Epidermal melanocyte (primary cell): ENCODE data around the gene GAREM1.

ENCODE experiments used
- DNase-seq: peaks from one replicate; pipeline ENCODE4 v3.0.0; 2011; ENCODE audit warnings: low spot score; ENCODE audit not compliant: insufficient read length

Gene GAREM1

DNA sequence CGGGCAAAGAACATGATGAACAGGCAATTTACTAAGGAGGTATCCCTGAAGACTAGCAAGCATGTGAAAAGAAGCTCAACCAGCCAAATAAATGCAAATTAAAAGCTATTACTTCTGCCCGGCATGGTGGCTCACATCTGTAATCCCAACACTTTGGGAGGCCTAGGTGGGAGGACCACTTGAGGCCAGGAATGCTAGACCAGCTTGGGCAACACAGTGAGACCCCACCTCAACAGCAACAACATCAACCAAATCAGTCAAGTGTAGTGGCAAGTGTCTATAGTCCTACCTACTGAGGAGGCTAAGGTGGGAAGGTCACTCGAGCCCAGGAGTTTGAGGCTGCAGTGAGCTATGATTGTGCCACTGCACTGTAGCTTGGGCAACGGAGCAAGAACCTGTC lies 141.7 kb downstream of the GAREM1 start:
- no peak for DNase-seq

DNA sequence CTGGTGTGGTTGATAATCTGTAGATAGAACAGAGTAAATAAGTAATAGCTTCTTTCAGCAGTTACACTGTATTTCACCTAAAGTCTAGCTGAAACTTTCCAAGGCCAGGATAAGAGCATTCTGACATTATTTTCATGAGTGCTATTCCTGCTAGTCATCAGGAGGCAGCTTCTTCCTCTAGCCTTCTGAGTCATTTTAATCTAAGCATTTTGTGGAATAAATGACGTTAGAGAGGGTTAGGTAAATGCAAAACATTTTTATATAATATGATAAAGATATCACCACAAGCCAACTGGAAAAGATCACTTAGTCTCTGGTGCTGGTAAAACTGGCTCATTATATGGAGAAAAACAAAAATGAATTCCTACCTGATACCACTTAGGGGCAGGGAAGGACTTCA lies 142.3 kb downstream of the GAREM1 start:
- no peak for DNase-seq

DNA sequence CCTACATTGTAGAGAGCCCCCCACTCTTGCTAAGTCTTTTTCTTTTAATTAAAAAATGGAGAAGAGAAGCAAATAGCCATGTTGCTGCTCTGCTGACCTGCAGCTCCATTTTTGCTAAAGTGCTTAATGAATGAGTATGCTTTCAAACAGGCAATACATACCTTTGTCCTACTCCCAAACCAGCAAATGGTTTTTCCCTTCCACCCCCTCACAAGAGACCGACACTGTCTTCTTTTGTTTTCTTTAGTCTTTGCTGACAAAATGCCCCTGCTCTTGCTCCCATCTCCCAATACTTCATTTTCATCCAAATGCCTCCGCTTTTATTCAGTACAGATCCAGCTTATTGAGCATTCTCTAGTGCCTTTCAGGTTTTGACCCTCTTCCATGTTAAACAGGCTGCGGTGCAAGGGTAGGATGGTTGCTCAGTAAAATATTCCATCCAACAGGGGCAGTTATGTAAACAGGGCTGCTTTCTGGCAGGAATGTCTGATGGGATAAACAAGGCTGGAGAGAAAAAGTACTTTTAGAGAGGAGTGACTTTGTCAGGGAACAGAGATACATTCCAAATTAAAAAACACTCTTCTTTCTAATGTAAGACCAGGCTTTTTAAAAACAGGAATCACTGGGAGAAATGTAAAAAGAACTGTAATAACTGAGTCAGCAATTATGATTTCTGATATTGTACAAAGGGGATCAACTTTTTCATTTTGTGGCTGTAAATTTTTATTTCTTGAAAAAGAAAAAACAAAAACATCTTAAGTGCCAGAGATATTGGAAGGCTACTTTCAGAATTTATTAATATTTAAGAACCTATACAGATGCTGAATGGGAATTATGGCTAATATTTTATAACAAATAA lies 144.0 kb downstream of the GAREM1 start:
- DNase-seq, result no peak

DNA sequence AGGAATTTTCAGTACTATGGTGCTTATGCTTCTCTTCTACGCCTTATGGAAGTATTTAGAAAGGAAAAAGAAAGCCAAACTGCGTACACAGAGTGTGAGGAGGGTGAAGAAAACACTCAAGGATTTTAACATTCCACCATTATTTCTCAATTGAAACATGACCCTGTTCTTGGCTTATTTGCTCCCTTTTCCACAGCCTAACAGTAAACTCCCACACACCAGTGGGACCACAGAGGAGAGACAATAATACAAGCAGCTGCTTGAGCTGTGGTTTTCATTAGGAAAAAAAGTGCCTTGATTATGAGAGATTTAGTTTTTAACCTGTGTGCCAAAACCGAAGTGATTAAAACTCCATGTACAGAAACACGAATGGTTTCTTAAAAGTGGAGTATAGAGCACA lies 146.5 kb downstream of the GAREM1 start:
- no peak for DNase-seq

DNA sequence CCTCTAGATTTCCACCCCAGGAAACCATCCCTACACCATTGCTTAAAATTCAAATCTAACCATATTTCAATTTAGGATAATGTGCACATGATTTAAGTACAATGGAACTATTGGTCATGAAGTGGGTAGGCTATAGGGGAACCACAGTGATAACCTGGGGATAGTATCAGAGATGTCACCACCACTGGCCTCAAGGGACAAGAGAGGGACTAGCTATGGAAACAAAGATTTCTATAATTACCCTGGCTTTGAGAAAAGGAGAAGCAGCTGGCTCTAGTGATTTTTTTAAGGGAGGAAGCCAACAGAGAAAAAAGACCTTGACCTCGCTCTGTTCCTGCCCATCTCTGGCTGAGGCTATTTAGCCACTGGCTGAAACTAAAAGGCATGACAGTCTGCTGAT lies 148.9 kb downstream of the GAREM1 start:
- DNase-seq, result no peak

DNA sequence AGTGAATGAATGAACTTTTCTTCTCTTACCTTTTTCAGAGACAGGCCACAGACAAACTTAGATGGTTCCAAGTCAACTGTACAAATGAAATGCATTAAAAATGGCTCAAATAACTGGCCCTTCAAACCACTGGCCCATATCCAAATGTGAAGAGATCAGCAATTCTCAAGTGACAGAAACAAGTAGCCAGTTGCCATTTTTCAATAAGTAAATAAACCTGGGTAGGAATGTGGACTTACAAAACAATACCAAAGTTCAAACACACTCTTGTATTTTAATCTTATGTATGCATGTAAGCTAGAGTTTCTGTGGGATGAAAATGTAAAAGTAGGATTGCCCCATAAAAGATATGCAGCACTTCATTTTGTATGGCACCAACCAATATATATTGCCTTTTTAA lies 151.6 kb downstream of the GAREM1 start:
- no peak for DNase-seq

DNA sequence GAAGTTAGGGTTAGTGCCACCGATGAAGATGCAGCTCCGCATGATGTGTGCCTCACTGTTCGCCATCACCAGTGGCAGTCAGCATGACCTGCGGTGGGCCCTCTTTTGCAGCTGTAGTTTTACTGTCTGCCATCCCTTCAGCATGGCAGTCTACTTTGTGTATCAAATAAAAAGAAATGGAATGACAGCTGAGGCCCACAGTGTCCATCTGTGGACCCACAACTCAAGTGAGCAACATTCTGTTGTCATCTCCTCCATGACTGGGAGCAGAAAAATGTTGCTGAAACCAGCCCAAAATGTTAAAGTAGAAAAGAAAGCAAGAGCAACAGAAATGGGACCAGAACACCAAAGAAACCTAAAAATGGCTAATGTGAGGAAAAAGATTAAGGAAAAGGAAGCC lies 152.1 kb downstream of the GAREM1 start:
- no peak for DNase-seq

DNA sequence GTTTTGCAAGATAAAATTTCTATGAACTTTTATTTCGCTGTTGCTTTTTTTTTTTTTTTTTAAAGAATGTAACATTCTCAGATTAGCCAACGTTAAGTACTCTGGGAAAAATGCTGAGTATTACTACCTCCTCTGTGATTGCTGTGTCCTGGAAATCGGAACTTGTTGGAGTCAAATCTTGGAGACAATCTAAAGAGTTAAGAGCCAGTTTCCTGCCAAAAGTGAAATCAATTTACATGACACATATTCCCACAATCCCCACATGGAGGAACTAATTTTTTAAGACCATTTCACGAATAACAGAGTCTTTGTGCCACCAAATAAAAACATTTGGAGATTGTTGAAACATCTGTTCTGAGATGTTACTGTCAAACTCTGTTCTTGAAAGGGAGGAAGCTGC lies 153.0 kb downstream of the GAREM1 start:
- no peak for DNase-seq

DNA sequence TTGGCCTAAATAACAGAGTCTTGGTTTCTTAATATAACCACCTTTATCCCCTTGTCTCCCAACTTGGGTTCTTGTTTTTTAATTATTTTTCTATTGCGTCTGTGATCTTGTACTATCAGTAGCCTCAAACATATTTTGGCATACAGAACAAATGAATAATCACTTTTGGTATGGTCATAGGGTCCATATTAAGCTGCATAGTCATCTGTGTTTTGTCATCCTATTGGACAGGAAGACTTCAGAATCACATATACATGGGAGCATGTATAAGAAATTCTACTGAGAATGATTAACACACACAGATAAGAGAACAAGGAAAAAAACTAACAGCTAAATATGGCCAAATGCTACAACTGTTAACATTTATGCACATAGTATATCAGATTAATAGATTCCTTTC lies 154.8 kb downstream of the GAREM1 start:
- DNase-seq, result no peak

DNA sequence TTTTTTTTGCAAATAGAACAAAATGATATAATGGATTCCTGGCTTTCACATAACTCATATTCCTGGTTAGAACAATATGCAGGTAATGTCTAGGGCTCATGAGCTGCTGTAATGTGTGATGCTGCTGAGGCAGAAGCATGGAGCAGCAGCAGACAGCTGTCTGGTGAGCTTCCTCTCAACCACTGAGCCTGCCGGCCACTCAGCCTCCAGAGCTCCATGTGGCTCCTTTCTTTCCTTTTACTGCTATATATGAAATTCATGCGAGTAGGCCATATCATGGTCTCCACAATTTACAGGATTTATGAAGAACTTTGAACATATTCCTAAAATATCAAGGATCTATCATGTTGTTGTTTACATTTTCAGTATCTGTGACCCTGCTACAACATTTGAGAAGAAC lies 159.9 kb downstream of the GAREM1 start:
- no peak for DNase-seq

DNA sequence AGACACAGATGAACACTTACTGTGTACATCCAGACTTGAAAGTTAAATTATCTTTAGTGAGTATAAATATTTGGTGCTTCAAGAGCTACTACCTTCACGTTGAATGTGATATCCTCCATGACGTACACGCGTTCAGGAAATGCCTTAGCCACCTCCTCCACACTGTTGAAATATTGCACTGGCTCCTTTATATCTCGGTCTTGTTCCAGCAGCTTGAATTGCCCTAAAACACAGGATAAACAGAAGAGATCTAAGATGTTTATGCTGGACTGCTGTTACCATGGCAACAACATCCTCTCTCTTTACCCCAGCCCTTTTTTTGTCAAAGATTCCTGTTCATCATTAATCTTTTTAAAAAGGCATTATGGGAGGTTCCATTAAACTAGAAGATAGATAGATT lies 160.6 kb downstream of the GAREM1 start:
- DNase-seq, result no peak

DNA sequence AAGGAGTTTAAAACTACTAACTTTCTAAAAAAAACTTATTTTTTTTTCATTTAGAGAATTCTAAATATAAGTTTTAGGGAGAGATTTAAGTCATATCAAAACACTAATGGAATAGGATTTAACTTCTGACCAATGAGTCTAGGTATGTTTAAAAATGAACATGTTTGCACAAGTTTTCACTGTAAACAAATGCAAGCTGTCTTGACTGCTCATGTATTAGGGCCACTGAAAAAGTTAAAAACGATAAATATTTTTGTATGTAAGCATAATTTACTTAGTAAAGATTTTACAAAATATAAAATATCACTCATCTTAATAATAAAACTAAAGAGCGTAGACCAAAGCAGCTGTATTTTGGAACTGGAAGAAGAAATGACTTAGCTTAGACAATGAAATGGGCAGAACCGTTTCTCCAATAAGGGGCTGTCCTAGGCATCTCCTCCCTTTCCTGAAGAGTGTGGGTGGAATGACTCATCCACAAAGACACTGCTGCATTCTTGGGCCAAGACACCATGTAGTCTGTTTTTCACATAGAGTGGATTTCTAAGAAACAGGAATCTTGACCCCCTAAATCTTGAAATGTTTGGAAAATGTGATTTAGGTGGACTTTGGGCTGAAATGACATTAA lies 162.1 kb downstream of the GAREM1 start:
- DNase-seq, result no peak

DNA sequence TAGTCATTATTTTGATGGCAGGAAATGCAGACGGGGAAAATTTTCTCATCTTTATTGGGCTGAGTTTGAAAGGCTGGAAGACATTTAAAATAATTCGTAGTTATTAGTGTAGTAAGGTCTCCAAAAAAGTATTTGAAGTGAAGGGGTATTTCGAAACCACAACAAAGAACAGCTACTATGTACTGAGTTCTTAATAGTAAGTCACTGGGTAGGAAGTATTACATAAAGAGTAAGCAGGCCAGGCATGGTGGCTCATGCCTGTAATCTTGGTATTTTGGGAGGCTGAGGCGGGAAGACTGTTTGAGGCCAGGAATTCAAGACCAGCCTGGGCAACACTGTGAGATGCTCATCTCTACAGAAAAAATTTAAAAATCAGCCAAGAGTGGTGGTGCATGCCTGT lies 167.3 kb downstream of the GAREM1 start:
- no peak for DNase-seq

DNA sequence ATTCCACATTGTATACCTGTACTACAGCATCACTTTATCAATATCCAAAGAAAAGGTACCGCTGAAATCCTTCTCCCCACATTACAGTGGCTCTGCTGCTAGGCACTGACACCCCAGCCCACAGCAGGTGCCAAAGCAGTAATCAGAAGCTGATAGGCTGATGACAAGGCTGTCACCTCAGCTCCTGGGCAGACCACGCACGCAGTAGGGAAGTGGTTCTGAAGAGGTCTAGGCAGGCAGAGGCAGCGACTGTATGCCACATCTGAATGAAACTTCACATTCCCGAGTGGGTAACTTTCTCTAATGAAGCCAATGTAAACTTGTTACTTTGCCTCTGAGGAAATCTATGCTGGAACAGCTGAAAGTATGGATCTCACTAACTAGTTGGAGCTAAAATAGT lies 167.9 kb downstream of the GAREM1 start:
- no peak for DNase-seq

DNA sequence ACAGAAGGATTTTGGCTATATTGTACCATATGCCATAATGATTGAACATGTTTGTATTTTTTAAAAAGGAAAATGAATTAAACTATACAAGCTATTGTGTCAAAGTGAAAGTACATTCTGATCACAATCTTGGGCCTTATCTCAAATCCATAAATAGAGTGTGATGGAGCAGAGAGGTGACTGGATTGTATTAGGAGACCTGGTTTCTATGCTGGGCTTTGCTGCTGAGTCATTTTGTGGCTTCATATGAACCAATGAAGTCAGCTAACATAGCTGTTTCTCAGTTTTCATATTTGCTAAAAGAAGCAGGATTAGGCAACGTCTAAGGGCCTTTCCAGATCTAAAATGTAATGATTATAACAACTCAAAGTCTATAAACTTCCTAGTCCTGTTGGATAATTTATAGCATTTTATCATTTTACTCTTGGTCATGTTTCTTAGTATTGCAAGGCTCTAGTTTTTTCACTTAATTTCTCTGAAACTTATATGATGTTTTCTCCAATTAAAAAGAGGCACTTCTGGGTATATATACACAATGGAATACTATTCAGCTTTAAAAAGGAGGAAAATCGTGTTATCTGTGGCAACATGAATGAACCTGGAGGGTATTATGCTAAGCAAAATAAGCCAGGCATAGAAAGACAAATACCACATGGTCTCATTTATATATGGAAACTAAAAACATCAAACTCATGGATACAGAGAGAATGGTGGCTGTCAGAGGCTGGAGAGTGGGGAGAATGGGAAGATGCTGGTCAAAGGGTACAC lies 168.5 kb downstream of the GAREM1 start:
- DNase-seq, result no peak

DNA sequence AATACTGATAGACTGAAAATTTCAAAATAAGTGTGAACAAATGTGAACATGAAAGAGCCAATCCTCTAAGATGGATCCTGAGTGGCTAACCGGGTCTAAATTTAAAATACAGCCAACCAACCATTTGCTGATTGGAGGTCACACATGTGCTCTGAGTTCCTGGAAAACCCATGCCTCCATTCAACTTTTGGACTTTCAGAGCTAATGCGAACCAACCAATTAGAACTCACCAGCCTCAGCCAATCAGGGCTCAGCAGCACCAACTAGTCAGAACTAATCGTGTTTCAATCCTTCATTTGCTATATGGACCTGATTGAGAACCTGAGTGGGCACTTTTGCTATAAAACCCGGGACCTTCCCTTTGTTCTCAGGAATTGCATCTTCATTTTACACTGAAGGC lies 169.3 kb downstream of the GAREM1 start:
- no peak for DNase-seq

DNA sequence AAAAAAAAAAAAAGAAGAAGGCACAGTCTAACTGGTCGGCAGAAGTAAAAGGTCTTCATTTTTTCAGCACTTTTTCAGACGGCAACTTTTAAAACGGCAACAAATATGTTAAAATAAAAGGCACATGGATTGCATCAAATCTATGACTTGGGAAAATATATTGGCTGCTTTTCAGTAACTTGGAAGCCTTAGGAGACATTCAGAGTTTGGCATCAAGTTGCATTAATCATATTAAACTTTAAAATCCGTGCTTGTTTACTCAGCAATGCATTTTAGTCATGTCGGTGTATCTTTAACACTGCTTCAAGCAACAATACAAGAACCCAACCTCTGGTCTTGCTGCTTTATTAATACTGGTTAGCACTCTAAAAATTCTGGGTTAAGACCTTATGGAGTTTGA lies 169.8 kb downstream of the GAREM1 start:
- no peak for DNase-seq

DNA sequence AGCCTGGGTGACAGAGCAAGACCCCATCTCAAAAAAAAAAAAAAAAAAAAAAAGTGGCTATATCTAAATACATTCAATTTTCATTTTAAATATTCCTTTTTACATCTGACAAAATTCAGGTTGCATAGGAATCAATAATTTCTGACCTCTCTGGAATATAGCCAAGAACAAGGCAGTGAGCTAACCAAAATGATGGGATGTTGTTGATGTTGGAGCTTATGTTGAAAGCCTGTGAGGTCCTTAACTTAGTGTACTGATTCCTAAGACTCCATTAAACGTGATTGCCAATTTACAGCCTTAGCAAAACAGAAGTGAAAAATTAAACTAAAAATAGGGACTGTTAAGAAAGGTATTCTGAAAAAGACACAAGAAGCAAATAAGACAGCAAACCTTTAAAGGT lies 171.2 kb downstream of the GAREM1 start:
- no peak for DNase-seq

DNA sequence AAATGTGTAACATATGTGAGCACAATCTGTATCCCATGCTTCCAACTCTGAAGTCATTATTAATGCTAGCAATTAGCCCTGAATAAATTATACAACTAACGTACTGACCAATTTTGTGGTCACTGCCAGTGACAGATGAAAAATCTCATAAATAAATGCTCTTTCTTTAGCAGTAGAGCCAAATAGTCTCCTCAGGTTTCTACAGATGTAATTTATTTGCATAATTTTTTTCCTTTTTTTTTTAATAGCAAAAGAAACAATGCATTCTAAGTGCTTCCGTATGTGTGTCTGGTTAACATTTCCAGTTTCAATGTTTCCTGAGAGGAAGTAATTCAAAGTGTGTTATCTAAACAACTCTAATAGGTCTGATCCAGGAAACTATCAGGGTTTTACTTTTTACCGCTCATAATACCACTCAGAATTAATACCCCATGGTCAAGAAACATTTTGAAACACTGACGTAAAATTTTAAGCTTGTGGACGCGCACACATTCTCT lies 172.5 kb downstream of the GAREM1 start:
- no peak for DNase-seq

DNA sequence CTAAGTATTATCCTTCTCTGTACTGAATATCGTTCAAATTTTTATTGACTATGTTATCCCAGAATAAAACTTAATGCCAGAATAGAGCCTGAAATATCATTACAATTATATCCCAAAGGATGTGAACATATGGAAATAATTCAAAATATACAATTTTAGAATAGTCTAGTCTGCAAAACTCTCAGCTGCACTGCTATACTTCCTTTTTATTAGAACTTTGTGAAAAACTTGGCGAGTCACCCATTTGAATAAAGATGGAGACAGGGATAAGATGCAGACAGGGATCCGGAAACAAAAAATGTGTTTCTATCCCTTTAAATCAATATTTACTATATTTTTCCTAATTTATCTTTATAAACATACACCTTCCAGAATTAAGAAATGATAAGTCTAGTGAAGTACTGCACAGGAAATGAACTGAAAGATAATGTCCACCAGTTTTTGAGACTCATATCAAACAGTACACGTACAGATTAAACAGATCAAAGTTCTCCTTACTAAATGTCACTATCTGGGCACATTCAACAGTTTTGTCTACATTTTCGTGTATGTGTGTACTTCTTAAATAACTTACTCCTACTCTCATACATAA lies 173.0 kb downstream of the GAREM1 start:
- DNase-seq, result no peak

DNA sequence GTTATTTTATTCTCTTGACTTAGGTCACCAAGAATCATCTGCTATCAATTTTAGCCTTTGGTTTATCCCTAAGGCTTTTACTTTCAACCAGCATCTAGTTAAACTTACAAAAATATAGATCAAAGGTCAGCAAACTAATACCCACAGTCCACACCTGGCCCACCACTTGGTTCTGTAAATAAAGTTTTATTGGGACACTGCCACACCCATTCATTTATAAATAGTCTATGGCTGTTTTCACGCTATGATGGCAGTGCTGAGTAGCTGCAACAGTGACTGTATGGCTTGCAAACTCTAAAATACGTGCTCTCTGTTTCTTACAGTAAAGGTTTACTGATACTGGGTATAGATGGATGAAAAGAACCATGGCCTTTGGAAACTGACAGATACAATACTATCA lies 173.8 kb downstream of the GAREM1 start:
- DNase-seq, result no peak

DNA sequence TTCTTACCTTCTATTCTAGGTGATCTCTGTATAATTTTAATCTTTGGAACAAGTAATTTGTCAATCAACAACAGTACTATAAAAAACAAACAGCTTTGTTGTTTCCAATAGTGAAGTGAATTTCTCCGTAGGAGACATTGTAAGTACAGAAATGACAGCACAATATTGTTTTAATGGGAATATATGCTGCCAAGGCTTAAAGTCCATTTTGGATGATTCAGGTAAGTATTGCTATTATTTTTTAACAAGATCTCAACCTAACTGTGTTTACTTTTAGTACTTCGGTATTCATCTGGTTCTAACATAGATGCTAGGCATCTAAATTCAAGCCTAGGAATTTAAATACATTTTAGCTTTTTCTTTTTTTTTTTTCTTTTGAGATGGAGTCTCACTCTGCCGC lies 175.1 kb downstream of the GAREM1 start:
- DNase-seq, result no peak
